A673 (cell line): ENCODE data around the gene CDK4. TPM values are rescaled to one million over a fixed set of nuclear protein-coding genes. Genes with fewer than 3 reads are reported as not detected.
A peak's percentile ranks its signal among the peaks of the same experiment; 100 is the strongest.

Experiments
- BruUV-seq: library from RNA; stranded (reverse); fragments of 400-500 nt; replicated peaks from 2 replicates; lab custom pipeline; 2021; lab: Mats Ljungman, UMichigan
- CTCF ChIA-PET: fragments of 300-600 bp; sonication (Branson Sonifier 250); formaldehyde crosslinking; loops from one replicate; lab custom pipeline; 2022; ENCODE audit warnings: antibody characterized with exemption; lab: Charles Lee
- POLR2A ChIA-PET: fragments of 300-600 bp; sonication (Branson Sonifier 250); formaldehyde crosslinking; loops from one replicate; lab custom pipeline; 2022; ENCODE audit warnings: antibody characterized with exemption; ENCODE audit not compliant: low non-redundant PET; lab: Charles Lee
- DNase-seq: peaks from one replicate; pipeline ENCODE4 v3.0.0-alpha.2; 2015; ENCODE audit warnings: low spot score
- H3K27ac ChIP-seq: fragments of 200-600 bp; sonication (generic); 2 replicates; pipeline ENCODE4 v1.5.1; 2016; ENCODE audit warnings: mixed run types, low read depth, mild to moderate bottlenecking, mixed read lengths, antibody characterized with exemption, low read length; ENCODE audit not compliant: poor library complexity, severe bottlenecking
- H3K27me3 ChIP-seq: fragments of 200-600 bp; sonication (generic); replicated peaks from 2 replicates; pipeline ENCODE4 v1.6.1; 2017; ENCODE audit warnings: mixed run types, low read depth, mild to moderate bottlenecking, mixed read lengths, antibody characterized with exemption, low read length; ENCODE audit not compliant: insufficient read depth, poor library complexity
- H3K36me3 ChIP-seq: fragments of 200-600 bp; sonication (generic); 2 replicates; pipeline ENCODE4 v1.6.1; 2016; ENCODE audit warnings: mixed run types, mild to moderate bottlenecking, mixed read lengths, antibody characterized with exemption, low read length; ENCODE audit not compliant: insufficient read depth, poor library complexity, severe bottlenecking
- H3K4me1 ChIP-seq: fragments of 200-600 bp; sonication (generic); 2 replicates; pipeline ENCODE4 v1.6.1; 2017; ENCODE audit warnings: mixed run types, mild to moderate bottlenecking, mixed read lengths, antibody characterized with exemption, low read length; ENCODE audit not compliant: insufficient read depth, poor library complexity, severe bottlenecking
- H3K4me3 ChIP-seq: fragments of 200-600 bp; sonication (generic); 2 replicates; pipeline ENCODE4 v1.5.1; 2016; ENCODE audit warnings: low read depth, mixed run types, mild to moderate bottlenecking, mixed read lengths, low read length; ENCODE audit not compliant: poor library complexity, severe bottlenecking
- H3K9me3 ChIP-seq: fragments of 200-600 bp; sonication (generic); 2 replicates; pipeline ENCODE4 v1.6.1; 2016; ENCODE audit warnings: mixed run types, low read depth, mild to moderate bottlenecking, mixed read lengths, antibody characterized with exemption, low read length; ENCODE audit not compliant: poor library complexity, severe bottlenecking
- EZH2 ChIP-seq: fragments of 200-600 bp; sonication (generic); IDR thresholded peaks from 2 replicates; pipeline ENCODE4 v1.6.1; 2017; ENCODE audit warnings: borderline replicate concordance, low read depth, mild to moderate bottlenecking, mixed read lengths, antibody characterized with exemption, low read length; ENCODE audit not compliant: poor library complexity, severe bottlenecking
- intact Hi-C: fragments of 100-400 bp; cut with micrococcal nuclease; formaldehyde crosslinking; loops from one replicate; pipeline ENCODE4 v1.10.0; 2022; ENCODE audit not compliant: unreplicated experiment
- total RNA-seq: library from RNA; stranded (reverse); gene quantifications from 2 replicates; pipeline ENCODE4 v1.2.3, GENCODE V29; 2021
- TF ChIP-seq, protein P1 (sequence below): fragments of 300-800, 200-600 bp; sonication (generic); conservative IDR thresholded peaks from 2 replicates; pipeline ENCODE4 v1.5.1; 2017; ENCODE audit warnings: low read depth, mild to moderate bottlenecking, antibody characterized with exemption, low read length, moderate library complexity, mixed read lengths

The CDK4 gene
- total RNA-seq, 1 experiment from 2014 or later: 247 TPM

DNA sequence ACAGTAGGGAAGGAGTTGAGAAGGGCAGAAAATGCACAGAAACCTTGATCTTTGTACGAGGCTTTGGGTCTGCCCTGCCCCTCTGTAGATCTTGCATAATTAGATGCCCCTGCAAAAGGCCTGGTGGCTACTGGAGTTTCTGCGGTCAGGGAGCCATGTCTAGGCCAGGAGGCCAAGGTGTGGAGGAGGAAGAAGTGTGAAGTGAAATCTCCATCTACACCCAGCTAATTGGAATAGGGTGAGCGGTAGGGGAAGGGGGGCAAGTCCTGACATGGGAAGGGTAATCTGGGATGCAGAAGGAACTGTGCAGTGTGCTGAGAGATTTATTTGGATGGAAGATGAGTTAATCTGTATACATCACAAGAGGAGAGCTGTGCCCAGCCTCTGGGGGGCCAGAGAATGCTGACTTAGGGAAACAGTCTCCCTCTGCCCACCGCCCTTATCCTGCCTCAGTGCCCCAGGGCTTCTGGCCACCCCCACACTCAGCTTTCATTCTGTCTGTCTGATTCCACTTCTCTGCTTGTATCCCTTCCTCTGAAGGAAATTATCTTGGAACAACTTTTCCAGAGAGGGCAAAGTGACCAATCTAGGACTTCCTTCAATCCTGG, 9.4 kb upstream of the CDK4 start:
- ChIA-PET CTCF (no interaction called here), POLR2A (no interaction called here)
- H3K4me1 ChIP-seq: peaks cover 20% of the 10 kb centered on the region
- intact Hi-C loops: no loop called here
- H3K36me3 ChIP-seq: peaks cover 6% of the 10 kb centered on the region
- no peak overlapping the region for H3K4me3 ChIP-seq
- peaks cover 27% of the 10 kb centered on the region for H3K27me3 ChIP-seq
- TF ChIP-seq, protein P1, sequence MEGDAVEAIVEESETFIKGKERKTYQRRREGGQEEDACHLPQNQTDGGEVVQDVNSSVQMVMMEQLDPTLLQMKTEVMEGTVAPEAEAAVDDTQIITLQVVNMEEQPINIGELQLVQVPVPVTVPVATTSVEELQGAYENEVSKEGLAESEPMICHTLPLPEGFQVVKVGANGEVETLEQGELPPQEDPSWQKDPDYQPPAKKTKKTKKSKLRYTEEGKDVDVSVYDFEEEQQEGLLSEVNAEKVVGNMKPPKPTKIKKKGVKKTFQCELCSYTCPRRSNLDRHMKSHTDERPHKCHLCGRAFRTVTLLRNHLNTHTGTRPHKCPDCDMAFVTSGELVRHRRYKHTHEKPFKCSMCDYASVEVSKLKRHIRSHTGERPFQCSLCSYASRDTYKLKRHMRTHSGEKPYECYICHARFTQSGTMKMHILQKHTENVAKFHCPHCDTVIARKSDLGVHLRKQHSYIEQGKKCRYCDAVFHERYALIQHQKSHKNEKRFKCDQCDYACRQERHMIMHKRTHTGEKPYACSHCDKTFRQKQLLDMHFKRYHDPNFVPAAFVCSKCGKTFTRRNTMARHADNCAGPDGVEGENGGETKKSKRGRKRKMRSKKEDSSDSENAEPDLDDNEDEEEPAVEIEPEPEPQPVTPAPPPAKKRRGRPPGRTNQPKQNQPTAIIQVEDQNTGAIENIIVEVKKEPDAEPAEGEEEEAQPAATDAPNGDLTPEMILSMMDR: no peak
- no peak for TF ChIP-seq EZH2
- no peak overlapping the region for H3K27ac ChIP-seq
- no peaks in the 10 kb centered on the region for H3K9me3 ChIP-seq
- DNase-seq: no peak
- BruUV-seq: no TSS peak

DNA sequence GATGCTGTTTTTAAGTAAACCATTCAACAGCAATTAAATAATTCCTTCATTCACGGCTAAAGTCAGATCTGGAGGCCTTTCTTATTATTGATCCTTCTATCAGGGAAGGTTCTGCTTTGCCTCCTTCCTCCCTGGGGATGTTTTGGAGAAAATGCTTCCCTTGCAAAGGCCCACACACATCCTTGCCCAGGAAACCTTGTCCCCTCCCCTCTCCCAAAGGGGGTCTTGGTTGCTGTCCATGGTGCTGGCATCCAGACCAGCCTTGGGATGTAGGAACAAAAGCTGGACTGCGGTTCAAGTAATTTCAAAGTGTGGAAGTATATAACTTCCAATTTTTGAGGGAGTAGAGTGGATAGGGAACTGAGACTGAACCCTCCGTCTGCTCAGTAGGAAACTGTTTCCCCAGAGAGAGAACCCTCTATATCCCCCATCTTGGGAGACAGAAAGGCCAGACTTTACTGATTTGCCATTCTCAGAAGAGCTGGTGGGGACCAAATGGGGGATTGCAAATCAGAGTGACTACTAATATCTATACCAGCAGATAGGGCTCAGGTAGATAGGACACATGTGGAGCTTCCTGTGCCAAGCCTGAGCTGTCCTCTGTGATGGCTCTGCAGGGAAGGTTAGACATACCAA, 8.4 kb upstream of the CDK4 start:
- ChIA-PET CTCF (no interaction called here), POLR2A (no interaction called here)
- Histone ChIP-seq H3K9me3 (no peaks in the 10 kb centered on the region), H3K36me3 (peaks cover 6% of the 10 kb centered on the region), H3K4me3 (no peak overlapping the region), H3K27me3 (peaks cover 17% of the 10 kb centered on the region), H3K27ac (no peak overlapping the region), H3K4me1 (peaks cover 17% of the 10 kb centered on the region)
- TF ChIP-seq EZH2: no peak
- TF ChIP-seq, protein P1: no peak
- intact Hi-C loops: no loop called here
- no peak for DNase-seq
- BruUV-seq: no TSS peak

DNA sequence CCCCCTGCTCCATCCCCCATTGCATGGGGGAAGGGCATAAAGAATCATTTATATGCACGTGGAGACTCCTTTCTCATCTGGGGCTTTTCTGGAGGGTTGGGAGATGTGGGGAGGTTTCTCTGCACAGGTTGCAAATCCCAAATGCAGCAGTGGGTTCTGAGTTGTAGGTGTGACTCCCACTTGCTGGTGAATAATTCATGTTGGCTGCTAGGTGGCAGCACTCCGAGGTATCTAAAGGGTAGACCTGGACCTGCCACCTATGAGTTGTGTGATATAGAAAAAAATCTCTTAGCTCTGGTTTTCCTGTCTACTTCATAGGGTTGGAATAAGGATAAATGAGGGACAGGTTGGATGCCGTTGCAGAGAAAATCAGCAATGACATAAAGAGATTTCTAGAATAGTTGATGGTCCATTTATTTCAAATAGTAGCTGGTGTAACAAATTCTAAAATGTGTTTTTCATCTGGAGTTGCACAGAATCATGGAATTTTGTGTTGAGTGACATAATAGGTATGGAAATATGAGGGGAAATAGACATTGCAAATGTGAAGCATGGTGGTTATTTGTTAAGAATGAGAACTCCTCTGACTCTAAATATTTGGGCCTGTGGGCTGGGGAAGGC, 7.4 kb upstream of the CDK4 start:
- Histone ChIP-seq H3K4me3 (no peak overlapping the region), H3K36me3 (peaks cover 6% of the 10 kb centered on the region), H3K27me3 (peaks cover 7% of the 10 kb centered on the region), H3K4me1 (peaks cover 9% of the 10 kb centered on the region), H3K9me3 (no peaks in the 10 kb centered on the region), H3K27ac (no peak overlapping the region)
- TF ChIP-seq, protein P1: peak; percentile 50
- TF ChIP-seq EZH2: no peak
- no peak for DNase-seq
- ChIA-PET CTCF (no interaction called here), POLR2A (interaction anchor here (0.6 kb wide), 1 partner anchor 15 kb away, joined by 9 read pairs; the partner anchor contains the start of gene TSPAN31)
- intact Hi-C loops: no loop called here
- no TSS peak for BruUV-seq
